DOHH2 (cell line): Measurements from ENCODE around the gene RBCK1.

Experiments
- H3F3A ChIP-seq: fragments of 200-600 bp; sonication (generic), shearing (Covaris generic); 2 replicates; pipeline ENCODE4 v1.6.0; 2016; ENCODE audit warnings: antibody characterized with exemption, mild to moderate bottlenecking; ENCODE audit not compliant: control insufficient read depth, insufficient read depth
- H3K27ac ChIP-seq: fragments of 200-600 bp; sonication (generic); 2 replicates; pipeline ENCODE4 v1.5.1; 2014; ENCODE audit warnings: low read depth, mild to moderate bottlenecking, low read length, moderate library complexity
- H3K27me3 ChIP-seq: fragments of 200-600 bp; sonication (generic); 2 replicates; pipeline ENCODE4 v1.6.1; 2014; ENCODE audit warnings: mild to moderate bottlenecking, low read length, mixed read lengths; ENCODE audit not compliant: control insufficient read depth
- H3K36me3 ChIP-seq: fragments of 200-600 bp; sonication (generic); 2 replicates; pipeline ENCODE4 v1.6.1; 2014; ENCODE audit warnings: mild to moderate bottlenecking, low read length, moderate library complexity, mixed read lengths; ENCODE audit not compliant: control insufficient read depth
- H3K4me1 ChIP-seq: fragments of 200-600 bp; sonication (generic); 2 replicates; pipeline ENCODE4 v1.6.1; 2014; ENCODE audit warnings: mild to moderate bottlenecking, low read length, mixed read lengths; ENCODE audit not compliant: control insufficient read depth
- H3K4me2 ChIP-seq: fragments of 200-600 bp; sonication (generic); 2 replicates; pipeline ENCODE4 v1.6.0; 2014; ENCODE audit warnings: mild to moderate bottlenecking, low read length, moderate library complexity
- H3K4me3 ChIP-seq: fragments of 200-600 bp; sonication (generic); 2 replicates; pipeline ENCODE4 v1.5.1; 2014; ENCODE audit warnings: mild to moderate bottlenecking, low read length, mixed read lengths
- H3K79me2 ChIP-seq: fragments of 200-600 bp; sonication (generic); 2 replicates; pipeline ENCODE4 v1.6.1; 2014; ENCODE audit warnings: mild to moderate bottlenecking, low read length, mixed read lengths; ENCODE audit not compliant: control insufficient read depth
- H3K9me2 ChIP-seq: fragments of 200-600 bp; sonication (generic); replicated peaks from 2 replicates; pipeline ENCODE4 v1.6.1; 2014; ENCODE audit warnings: mild to moderate bottlenecking, low read length, mixed read lengths; ENCODE audit not compliant: control insufficient read depth
- H3K9me3 ChIP-seq: fragments of 200-600 bp; sonication (generic); 2 replicates; pipeline ENCODE4 v1.6.1; 2014; ENCODE audit warnings: antibody characterized with exemption, low read length, mixed read lengths; ENCODE audit not compliant: control insufficient read depth, insufficient read depth
- H4K20me1 ChIP-seq: fragments of 200-600 bp; sonication (generic); 2 replicates; pipeline ENCODE4 v1.6.0; 2014; ENCODE audit warnings: low read depth, mild to moderate bottlenecking, antibody characterized with exemption, low read length, moderate library complexity; ENCODE audit not compliant: control insufficient read depth, insufficient read depth
- CTCF ChIP-seq: fragments of 200-600 bp; sonication (generic); IDR thresholded peaks from one replicate; pipeline ENCODE4 v1.5.1; 2014; ENCODE audit warnings: antibody characterized with exemption, mild to moderate bottlenecking, low read depth, low read length; ENCODE audit not compliant: poor library complexity, severe bottlenecking
- EZH2phosphoT487 ChIP-seq: fragments of 200-600 bp; sonication (generic); IDR thresholded peaks from 2 replicates; pipeline ENCODE4 v1.6.1; 2017; ENCODE audit warnings: borderline replicate concordance, mild to moderate bottlenecking, antibody characterized with exemption, low read length, moderate library complexity, mixed read lengths

The RBCK1 gene

GRCh38 chr20:399182-399707, 8.9 kb upstream of the RBCK1 start:
- Histone ChIP-seq H3F3A (no peaks in the 10 kb centered on the region), H3K27ac (no peak overlapping the region), H4K20me1 (no peaks in the 10 kb centered on the region), H3K4me2 (no peak overlapping the region), H3K4me3 (no peak overlapping the region), H3K27me3 (no peaks in the 10 kb centered on the region), H3K79me2 (no peaks in the 10 kb centered on the region), H3K4me1 (peaks cover 21% of the 10 kb centered on the region), H3K36me3 (peaks cover 36% of the 10 kb centered on the region), H3K9me3 (no peaks in the 10 kb centered on the region), H3K9me2 (no peaks in the 10 kb centered on the region)
- TF ChIP-seq EZH2phosphoT487 (no peak), CTCF (no peak)

- Histone ChIP-seq H3K27me3 (no peaks in the 10 kb centered on the region), H3F3A (no peaks in the 10 kb centered on the region), H3K79me2 (no peaks in the 10 kb centered on the region), H3K9me2 (no peaks in the 10 kb centered on the region), H3K4me3 (no peak overlapping the region), H4K20me1 (no peaks in the 10 kb centered on the region), H3K36me3 (peaks cover 28% of the 10 kb centered on the region), H3K4me1 (peaks cover 21% of the 10 kb centered on the region), H3K4me2 (no peak overlapping the region), H3K27ac (no peak overlapping the region), H3K9me3 (no peaks in the 10 kb centered on the region)
- TF ChIP-seq CTCF (no peak), EZH2phosphoT487 (no peak)
Observed at GRCh38 chr20:400128-400453, 8.0 kb upstream of the RBCK1 start.

GRCh38 chr20:400454-401275, 7.4 kb upstream of the RBCK1 start:
- no peaks in the 10 kb centered on the region for H3K9me2 ChIP-seq
- H4K20me1 ChIP-seq: no peaks in the 10 kb centered on the region
- TF ChIP-seq CTCF: no peak
- TF ChIP-seq EZH2phosphoT487: no peak
- no peaks in the 10 kb centered on the region for H3K27me3 ChIP-seq
- H3K4me1 ChIP-seq: peaks cover 21% of the 10 kb centered on the region
- no peaks in the 10 kb centered on the region for H3K9me3 ChIP-seq
- peaks cover 23% of the 10 kb centered on the region for H3K36me3 ChIP-seq
- H3K4me3 ChIP-seq: no peak overlapping the region
- H3K4me2 ChIP-seq: no peak overlapping the region
- H3K27ac ChIP-seq: no peak overlapping the region
- H3K79me2 ChIP-seq: no peaks in the 10 kb centered on the region
- no peaks in the 10 kb centered on the region for H3F3A ChIP-seq
